A673 (cell line): ENCODE measurements around the gene CELF1. TPM values are rescaled to one million over a fixed set of nuclear protein-coding genes. Genes with fewer than 3 reads are reported as not detected.
A peak's percentile ranks its signal among the peaks of the same experiment; 100 is the strongest.
"Not testable (repeated sequence)": the region's sequence is repeated elsewhere in the genome, so short reads cannot be mapped to it uniquely, and the experiment has no call there.

Experiments
- BruUV-seq: library from RNA; stranded (reverse); fragments of 400-500 nt; replicated peaks from 2 replicates; lab custom pipeline; 2021; lab: Mats Ljungman, UMichigan
- CTCF ChIA-PET: fragments of 300-600 bp; sonication (Branson Sonifier 250); formaldehyde crosslinking; loops from one replicate; lab custom pipeline; 2022; ENCODE audit warnings: antibody characterized with exemption; lab: Charles Lee
- POLR2A ChIA-PET: fragments of 300-600 bp; sonication (Branson Sonifier 250); formaldehyde crosslinking; loops from one replicate; lab custom pipeline; 2022; ENCODE audit warnings: antibody characterized with exemption; ENCODE audit not compliant: low non-redundant PET; lab: Charles Lee
- DNase-seq: peaks from one replicate; pipeline ENCODE4 v3.0.0-alpha.2; 2015; ENCODE audit warnings: low spot score
- H3K27ac ChIP-seq: fragments of 200-600 bp; sonication (generic); 2 replicates; pipeline ENCODE4 v1.5.1; 2016; ENCODE audit warnings: mixed run types, low read depth, mild to moderate bottlenecking, mixed read lengths, antibody characterized with exemption, low read length; ENCODE audit not compliant: poor library complexity, severe bottlenecking
- H3K27me3 ChIP-seq: fragments of 200-600 bp; sonication (generic); replicated peaks from 2 replicates; pipeline ENCODE4 v1.6.1; 2017; ENCODE audit warnings: mixed run types, low read depth, mild to moderate bottlenecking, mixed read lengths, antibody characterized with exemption, low read length; ENCODE audit not compliant: insufficient read depth, poor library complexity
- H3K36me3 ChIP-seq: fragments of 200-600 bp; sonication (generic); 2 replicates; pipeline ENCODE4 v1.6.1; 2016; ENCODE audit warnings: mixed run types, mild to moderate bottlenecking, mixed read lengths, antibody characterized with exemption, low read length; ENCODE audit not compliant: insufficient read depth, poor library complexity, severe bottlenecking
- H3K4me1 ChIP-seq: fragments of 200-600 bp; sonication (generic); 2 replicates; pipeline ENCODE4 v1.6.1; 2017; ENCODE audit warnings: mixed run types, mild to moderate bottlenecking, mixed read lengths, antibody characterized with exemption, low read length; ENCODE audit not compliant: insufficient read depth, poor library complexity, severe bottlenecking
- H3K4me3 ChIP-seq: fragments of 200-600 bp; sonication (generic); 2 replicates; pipeline ENCODE4 v1.5.1; 2016; ENCODE audit warnings: low read depth, mixed run types, mild to moderate bottlenecking, mixed read lengths, low read length; ENCODE audit not compliant: poor library complexity, severe bottlenecking
- H3K9me3 ChIP-seq: fragments of 200-600 bp; sonication (generic); 2 replicates; pipeline ENCODE4 v1.6.1; 2016; ENCODE audit warnings: mixed run types, low read depth, mild to moderate bottlenecking, mixed read lengths, antibody characterized with exemption, low read length; ENCODE audit not compliant: poor library complexity, severe bottlenecking
- EZH2 ChIP-seq: fragments of 200-600 bp; sonication (generic); IDR thresholded peaks from 2 replicates; pipeline ENCODE4 v1.6.1; 2017; ENCODE audit warnings: borderline replicate concordance, low read depth, mild to moderate bottlenecking, mixed read lengths, antibody characterized with exemption, low read length; ENCODE audit not compliant: poor library complexity, severe bottlenecking
- intact Hi-C: fragments of 100-400 bp; cut with micrococcal nuclease; formaldehyde crosslinking; loops from one replicate; pipeline ENCODE4 v1.10.0; 2022; ENCODE audit not compliant: unreplicated experiment
- total RNA-seq: library from RNA; stranded (reverse); gene quantifications from 2 replicates; pipeline ENCODE4 v1.2.3, GENCODE V29; 2021
- TF ChIP-seq, protein P1 (sequence below): fragments of 300-800, 200-600 bp; sonication (generic); conservative IDR thresholded peaks from 2 replicates; pipeline ENCODE4 v1.5.1; 2017; ENCODE audit warnings: low read depth, mild to moderate bottlenecking, antibody characterized with exemption, low read length, moderate library complexity, mixed read lengths

Gene CELF1
- total RNA-seq, 1 experiment from 2014 or later, result 257 TPM

DNA sequence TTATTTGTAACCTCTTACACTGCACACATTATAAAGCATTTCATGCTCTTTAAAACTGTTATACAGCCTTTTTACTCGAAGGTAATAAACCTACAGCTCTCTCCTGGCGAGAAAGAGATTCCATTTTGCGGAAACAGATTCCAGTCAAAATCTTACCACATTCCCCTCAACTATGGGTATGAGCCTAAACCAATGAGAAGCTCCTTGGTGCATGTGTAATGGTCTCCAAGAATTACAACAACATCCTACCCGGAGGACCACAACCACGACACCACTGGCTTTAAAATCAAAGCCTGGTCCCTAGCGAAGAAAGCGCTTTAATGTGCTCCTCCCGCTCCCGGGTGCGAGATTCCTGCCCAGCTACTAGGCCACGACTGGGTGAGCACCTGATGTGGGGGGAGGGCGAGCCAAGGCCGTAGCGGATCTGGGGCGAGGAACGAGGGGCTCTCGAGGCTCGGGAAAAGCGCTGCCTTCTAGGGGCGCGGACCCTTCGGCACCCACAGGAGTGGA, 821 bp downstream of the CELF1 start:
- ChIA-PET POLR2A (interaction anchor here (0.7 kb wide), 1 partner anchor 70 kb away, joined by 12 read pairs; no protein-coding TSS in a partner anchor), CTCF (interaction anchor here (0.7 to 1.1 kb wide), 6 partner anchors 10 to 137 kb away, joined by 3 to 6 read pairs (median 3); no protein-coding TSS in a partner anchor)
- Histone ChIP-seq H3K36me3 (peaks cover 18% of the 10 kb centered on the region), H3K9me3 (no peaks in the 10 kb centered on the region), H3K4me3 (peak overlapping the region; percentile 63), H3K4me1 (peaks cover 24% of the 10 kb centered on the region), H3K27me3 (no peaks in the 10 kb centered on the region), H3K27ac (peak overlapping the region; percentile 91)
- DNase-seq, result peak; percentile 78
- intact Hi-C loops, result no loop called here
- TF ChIP-seq EZH2, result no peak
- TF ChIP-seq, protein P1, sequence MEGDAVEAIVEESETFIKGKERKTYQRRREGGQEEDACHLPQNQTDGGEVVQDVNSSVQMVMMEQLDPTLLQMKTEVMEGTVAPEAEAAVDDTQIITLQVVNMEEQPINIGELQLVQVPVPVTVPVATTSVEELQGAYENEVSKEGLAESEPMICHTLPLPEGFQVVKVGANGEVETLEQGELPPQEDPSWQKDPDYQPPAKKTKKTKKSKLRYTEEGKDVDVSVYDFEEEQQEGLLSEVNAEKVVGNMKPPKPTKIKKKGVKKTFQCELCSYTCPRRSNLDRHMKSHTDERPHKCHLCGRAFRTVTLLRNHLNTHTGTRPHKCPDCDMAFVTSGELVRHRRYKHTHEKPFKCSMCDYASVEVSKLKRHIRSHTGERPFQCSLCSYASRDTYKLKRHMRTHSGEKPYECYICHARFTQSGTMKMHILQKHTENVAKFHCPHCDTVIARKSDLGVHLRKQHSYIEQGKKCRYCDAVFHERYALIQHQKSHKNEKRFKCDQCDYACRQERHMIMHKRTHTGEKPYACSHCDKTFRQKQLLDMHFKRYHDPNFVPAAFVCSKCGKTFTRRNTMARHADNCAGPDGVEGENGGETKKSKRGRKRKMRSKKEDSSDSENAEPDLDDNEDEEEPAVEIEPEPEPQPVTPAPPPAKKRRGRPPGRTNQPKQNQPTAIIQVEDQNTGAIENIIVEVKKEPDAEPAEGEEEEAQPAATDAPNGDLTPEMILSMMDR, result no peak
- BruUV-seq, result no TSS peak

DNA sequence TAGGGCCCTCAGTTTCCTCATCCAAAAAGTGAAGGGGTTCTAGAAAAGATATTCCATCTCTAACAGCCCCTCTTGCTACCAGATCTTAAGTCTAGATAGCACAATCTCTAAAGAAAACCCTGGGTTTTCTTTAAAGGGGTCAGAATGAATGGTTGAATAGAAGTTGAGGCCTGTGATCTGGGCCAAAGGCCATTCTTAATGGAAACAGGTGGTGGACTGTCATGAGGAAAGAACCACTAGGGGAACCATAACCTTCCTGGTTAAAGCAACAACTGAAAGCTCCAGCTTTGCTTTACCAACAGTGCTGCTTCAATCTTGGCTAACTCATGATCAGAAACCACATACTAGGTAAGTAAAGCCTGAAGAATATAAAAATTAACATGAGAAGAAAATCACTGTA, 1.8 kb downstream of the CELF1 start:
- intact Hi-C loops, result loop anchor here (1.0 kb wide), 1 partner anchor 34 kb away; no protein-coding TSS in a partner anchor
- POLR2A ChIA-PET, result no interaction called here
- Histone ChIP-seq H3K4me1 (peaks cover 24% of the 10 kb centered on the region), H3K4me3 (peak overlapping the region; percentile 63), H3K27ac (peak overlapping the region; percentile 91), H3K36me3 (peaks cover 23% of the 10 kb centered on the region), H3K27me3 (no peaks in the 10 kb centered on the region), H3K9me3 (no peaks in the 10 kb centered on the region)
- no TSS peak for BruUV-seq
- CTCF ChIA-PET, result interaction anchor here (0.7 kb wide), 1 partner anchor 138 kb away, joined by 6 read pairs; no protein-coding TSS in a partner anchor
- DNase-seq, result peak; percentile 61
- TF ChIP-seq EZH2, result no peak
- TF ChIP-seq, protein P1, result peak; percentile 57

DNA sequence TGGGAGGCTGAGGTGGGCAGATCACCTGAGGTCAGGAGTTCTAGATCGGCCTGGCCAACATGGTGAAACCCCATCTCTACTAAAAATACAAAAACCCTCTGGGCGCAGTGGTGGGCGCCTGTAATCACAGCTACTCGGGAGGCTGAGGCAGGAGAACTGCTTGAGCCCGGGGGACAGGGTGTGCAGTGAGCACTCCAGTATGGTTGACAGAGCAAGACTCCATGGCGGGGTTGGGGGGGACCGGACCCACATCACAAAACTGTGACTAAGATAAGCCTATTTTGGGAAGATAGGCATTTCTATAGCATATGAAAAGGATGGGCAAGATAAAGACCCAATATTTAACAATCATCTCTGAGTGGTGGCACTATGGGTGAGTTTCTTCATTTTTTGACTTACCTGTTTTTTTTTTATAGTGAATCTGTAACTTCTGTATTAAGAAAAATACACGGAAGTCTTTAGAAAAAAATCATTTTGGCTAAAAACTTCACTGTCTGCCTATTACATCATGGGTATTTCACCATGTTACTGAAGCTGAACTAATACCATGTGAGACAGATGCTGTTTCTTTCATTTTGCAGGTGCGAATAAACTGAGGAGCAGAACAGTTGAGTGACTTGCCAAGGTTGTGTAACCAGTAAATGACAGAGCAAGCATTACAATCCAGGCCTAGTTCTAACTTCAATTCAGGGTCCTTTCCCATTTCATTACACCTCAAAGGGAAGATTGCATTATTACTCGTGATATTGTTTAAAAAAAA, 2.5 kb downstream of the CELF1 start:
- H3K4me1 ChIP-seq, result peaks cover 24% of the 10 kb centered on the region
- CTCF ChIA-PET, result no interaction called here

DNA sequence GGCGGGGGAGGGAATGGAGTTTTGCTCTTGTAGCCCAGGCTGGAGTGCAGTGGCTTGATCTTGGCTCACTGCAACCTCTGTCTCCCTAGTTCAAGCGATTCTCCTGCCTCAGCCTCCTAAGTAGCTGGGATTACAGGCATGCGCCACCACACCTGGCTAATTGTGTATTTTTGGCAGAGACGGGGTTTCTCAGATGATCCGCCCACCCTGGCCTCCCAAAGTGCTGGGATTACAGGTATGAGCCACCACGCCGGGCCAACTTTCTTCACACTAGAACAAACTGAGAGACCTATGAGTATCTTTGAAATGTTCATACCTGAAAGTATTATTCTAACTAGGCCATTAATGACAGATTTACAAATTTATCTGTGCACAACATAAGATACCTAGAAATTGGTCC, 6.7 kb downstream of the CELF1 start:
- H3K36me3 ChIP-seq, result peaks cover 21% of the 10 kb centered on the region
- CTCF ChIA-PET, result interaction anchor here (0.7 kb wide), 1 partner anchor 13 kb away, joined by 10 read pairs; no protein-coding TSS in a partner anchor
- H3K4me1 ChIP-seq, result peaks cover 21% of the 10 kb centered on the region
- H3K9me3 ChIP-seq, H3K4me3 ChIP-seq, intact Hi-C loops, H3K27ac ChIP-seq, POLR2A ChIA-PET, H3K27me3 ChIP-seq, BruUV-seq, DNase-seq: not testable (repeated sequence)

More for the DNA sequence above, 2.5 kb downstream of the CELF1 start:
- H3K36me3 ChIP-seq, result peaks cover 23% of the 10 kb centered on the region
- H3K9me3 ChIP-seq, result no peaks in the 10 kb centered on the region
- DNase-seq, result no peak
- BruUV-seq, result no TSS peak
- TF ChIP-seq EZH2, result no peak
- TF ChIP-seq, protein P1, result no peak
- no peaks in the 10 kb centered on the region for H3K27me3 ChIP-seq
- H3K27ac ChIP-seq, result peak overlapping the region; percentile 91
- intact Hi-C loops, result loop anchor here (1.0 kb wide), 1 partner anchor 33 kb away; no protein-coding TSS in a partner anchor
- no peak overlapping the region for H3K4me3 ChIP-seq
- POLR2A ChIA-PET, result no interaction called here
